ENCODE data around the gene DEPDC7.

DNA sequence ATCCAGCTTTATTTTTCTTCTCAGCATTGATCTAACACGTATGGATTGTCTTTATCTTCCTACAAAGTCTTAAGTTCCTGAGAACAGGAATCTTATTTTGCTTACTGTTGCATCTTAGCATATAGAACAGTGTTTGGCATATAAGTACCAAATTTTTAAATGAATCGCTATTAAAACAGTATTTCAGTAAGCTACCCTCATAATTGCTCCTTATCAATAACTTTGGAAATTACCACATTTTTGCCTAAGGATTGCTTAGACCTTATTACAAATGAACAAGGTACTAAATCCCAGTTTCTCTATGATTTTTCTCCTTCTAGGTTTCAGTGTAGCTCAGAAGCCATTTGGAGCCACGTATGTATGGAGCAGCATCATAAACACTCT lies 9.7 kb downstream of the DEPDC7 start:
- TF ChIP-seq CTCF (IDR thresholded peaks at IDR 0.05; ENCODE audit: low read depth, low read length, poor library complexity, severe bottlenecking) (no peak), EZH2phosphoT487 (IDR thresholded peaks at IDR 0.05; ENCODE audit: borderline replicate concordance, low read length) (no peak)

All from DOHH2 (cell line).